ENCODE data around the gene EPO.

Gene EPO

DNA sequence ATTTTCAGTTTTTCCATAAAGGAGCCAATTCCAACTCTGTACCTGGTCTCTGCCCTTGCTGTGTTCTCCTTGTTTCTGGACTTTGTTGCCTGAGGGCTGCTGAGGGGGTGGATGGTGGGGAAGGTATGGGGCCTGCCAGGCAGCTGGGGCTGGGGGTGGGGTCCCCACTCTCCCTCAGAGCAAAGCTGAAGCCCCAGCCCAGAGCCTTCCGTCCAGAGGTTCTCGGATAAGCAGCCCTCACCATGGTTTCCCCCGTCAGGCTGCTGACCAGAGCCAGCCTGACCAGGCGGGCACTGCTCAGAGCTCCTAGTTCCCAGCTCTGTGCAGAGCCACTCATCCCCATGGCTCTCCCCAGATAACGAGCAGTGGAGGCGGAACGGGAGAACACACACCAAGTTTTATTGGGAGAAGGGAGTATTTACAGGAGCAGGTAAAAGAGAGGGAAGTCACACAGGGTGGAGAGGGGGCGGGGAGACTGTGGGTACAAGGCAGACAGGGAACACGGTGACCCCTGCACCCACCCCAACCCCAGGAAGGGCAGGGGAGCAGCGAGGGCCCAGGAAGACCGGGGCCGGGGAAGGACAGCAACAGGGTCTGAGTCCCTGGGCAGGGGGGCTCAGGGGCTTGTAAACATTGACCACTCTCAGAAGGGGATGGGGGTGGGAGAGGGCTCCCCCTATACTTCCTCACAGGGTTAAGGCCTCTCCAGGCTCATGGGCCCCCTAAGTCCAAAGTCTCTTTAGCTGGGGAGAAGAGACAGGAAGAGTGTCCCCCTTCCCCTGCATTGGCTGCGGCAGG is 40.9 kb upstream of the EPO start:
- TF ChIP-seq, protein P1, sequence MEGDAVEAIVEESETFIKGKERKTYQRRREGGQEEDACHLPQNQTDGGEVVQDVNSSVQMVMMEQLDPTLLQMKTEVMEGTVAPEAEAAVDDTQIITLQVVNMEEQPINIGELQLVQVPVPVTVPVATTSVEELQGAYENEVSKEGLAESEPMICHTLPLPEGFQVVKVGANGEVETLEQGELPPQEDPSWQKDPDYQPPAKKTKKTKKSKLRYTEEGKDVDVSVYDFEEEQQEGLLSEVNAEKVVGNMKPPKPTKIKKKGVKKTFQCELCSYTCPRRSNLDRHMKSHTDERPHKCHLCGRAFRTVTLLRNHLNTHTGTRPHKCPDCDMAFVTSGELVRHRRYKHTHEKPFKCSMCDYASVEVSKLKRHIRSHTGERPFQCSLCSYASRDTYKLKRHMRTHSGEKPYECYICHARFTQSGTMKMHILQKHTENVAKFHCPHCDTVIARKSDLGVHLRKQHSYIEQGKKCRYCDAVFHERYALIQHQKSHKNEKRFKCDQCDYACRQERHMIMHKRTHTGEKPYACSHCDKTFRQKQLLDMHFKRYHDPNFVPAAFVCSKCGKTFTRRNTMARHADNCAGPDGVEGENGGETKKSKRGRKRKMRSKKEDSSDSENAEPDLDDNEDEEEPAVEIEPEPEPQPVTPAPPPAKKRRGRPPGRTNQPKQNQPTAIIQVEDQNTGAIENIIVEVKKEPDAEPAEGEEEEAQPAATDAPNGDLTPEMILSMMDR (IDR thresholded peaks at IDR 0.05; ENCODE audit: extremely low read depth, insufficient read depth, missing control alignments): no peak
- DNase-seq (ENCODE audit: low spot score): peak; percentile 27
- in situ Hi-C loops (cut with MboI; ENCODE audit: low pct_unique_long_range_greater_than_20kb, low sequenced_read_pairs, unreplicated experiment): no loop called here

DNA sequence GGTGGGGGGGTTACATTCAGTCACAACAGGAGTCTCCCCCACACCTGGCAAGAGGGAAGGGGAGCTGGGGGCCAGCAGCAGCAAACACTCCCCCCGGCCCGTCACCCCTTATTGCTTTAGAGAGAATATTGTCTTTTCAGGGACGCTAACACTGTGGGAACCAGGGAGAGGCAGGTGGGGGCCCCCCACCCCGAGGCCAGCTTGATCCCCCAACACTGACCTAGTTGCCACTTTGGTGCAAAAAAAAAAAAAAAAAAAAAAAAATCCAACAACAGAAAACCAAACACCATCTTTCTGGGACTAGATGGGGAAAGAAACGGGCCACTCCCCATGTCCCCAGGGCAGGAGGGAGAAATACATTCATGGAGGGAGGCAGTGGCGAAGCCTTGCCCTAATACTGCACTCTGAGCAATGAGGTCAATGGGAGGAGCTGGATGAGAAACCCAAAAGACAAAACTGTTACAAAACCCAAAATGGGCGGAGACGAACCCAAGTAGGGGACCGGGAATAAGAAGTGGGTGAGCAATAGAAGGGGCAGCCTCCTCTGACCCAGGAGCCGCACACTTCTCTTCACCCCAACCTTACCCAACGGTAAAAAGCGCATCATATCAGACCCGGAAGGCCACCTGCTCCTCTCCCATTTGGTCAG is 40.2 kb upstream of the EPO start:
- in situ Hi-C loops (cut with MboI; ENCODE audit: low pct_unique_long_range_greater_than_20kb, low sequenced_read_pairs, unreplicated experiment): no loop called here
- peak; percentile 15 for DNase-seq (ENCODE audit: low spot score)
- TF ChIP-seq, protein P1 (IDR thresholded peaks at IDR 0.05; ENCODE audit: extremely low read depth, insufficient read depth, missing control alignments): no peak

DNA sequence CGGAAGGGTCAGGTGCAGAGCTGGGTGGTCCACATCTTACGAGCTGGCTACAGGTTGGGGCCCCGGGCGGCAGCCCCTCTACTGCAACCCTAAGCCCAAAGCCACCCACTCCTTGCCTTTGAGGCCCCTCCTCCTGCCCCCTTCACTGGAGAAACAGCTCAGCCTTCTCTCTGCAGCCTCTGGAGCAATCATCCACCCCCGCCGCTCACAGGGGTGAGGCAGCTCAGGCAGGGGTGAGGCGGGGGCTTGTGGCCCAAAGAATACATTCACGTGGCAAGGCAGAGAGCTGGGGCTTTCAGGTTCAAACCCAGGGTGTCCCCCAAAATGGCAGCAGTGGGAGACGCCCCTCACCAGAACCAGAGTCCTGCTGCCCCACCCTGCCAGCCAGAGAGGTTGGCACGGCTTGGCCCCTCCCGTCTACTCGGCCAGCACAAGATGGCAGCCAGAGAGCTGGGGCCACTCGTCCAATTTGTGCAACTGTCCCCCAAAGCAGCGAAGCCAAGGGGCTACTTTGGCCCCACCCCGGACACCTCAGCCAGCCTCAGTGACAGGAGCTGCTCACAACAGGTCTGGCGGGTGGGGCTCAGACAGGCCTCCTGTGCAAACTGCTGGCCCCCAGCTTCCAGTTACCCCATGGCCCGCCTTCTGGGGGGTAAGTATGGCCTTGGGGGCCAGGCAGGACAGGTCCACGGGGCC is 39.5 kb upstream of the EPO start:
- DNase-seq (ENCODE audit: low spot score): no peak
- in situ Hi-C loops (cut with MboI; ENCODE audit: low pct_unique_long_range_greater_than_20kb, low sequenced_read_pairs, unreplicated experiment): no loop called here
- TF ChIP-seq, protein P1 (IDR thresholded peaks at IDR 0.05; ENCODE audit: extremely low read depth, insufficient read depth, missing control alignments): no peak

DNA sequence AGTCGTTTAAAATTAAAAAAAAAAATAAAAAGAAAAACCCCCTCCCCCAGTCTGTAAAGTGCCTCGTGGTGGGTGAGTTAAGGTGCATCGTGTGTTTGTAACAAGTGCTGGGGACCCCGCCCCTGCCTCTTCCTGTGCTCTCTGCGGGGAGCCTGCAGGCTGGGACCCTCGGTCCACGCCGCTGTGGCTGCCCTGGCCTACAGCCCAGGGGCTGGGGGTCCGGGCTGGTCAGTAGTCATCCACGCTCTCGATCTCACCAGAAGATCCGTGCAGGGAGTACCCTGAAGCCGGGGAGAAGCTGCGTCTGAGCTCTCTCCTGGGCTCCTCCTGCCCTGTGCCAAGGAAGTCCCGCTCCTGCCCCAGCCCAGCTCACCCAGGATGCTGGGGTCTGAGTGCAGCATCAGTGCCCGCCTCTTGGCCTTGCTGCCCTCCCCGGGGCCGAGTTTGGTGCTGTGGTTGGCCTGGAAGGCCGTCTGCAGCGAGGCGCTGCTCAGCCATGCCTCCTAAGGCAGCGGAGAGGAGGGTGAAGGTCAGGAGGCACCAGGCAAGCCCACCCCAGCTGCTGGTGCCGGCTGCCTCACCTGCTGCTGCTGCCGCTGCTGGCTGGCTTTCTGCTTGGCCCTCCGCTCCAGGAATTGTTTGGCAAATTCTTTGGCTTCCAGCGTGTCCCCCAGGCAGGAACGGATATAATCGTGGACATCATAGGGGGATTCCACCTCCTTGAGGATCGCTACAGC is 38.6 kb upstream of the EPO start:
- TF ChIP-seq, protein P1 (IDR thresholded peaks at IDR 0.05; ENCODE audit: extremely low read depth, insufficient read depth, missing control alignments): no peak
- DNase-seq (ENCODE audit: low spot score): peak; percentile 27
- in situ Hi-C loops (cut with MboI; ENCODE audit: low pct_unique_long_range_greater_than_20kb, low sequenced_read_pairs, unreplicated experiment): no loop called here

DNA sequence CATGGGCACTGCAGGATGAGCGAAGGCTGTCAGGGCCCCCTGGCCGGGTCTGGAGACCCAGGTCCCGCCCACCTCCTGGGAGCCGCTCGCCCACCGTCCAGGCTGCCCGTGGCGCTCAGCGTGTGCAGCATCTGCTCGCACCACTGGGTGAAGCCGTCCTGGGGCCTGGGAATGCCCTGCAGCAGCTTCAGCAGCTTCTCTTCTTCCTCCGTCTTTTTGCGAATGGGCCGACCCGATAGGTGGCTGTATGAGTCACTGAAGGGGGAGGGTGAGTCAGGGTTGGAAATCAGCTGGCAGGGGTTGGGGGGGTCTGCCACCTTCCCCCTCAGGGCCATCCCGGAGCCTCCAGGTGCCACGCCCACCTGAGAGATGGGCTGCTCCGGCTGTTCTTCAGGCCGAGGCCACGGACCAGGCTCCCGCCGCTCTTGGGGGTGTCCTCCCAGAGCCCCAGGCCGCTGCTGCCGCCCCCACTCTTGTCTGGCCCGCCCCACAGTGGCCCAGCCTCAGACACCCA is 38.0 kb upstream of the EPO start:
- in situ Hi-C loops (cut with MboI; ENCODE audit: low pct_unique_long_range_greater_than_20kb, low sequenced_read_pairs, unreplicated experiment): no loop called here
- DNase-seq (ENCODE audit: low spot score): peak; percentile 23
- TF ChIP-seq, protein P1 (IDR thresholded peaks at IDR 0.05; ENCODE audit: extremely low read depth, insufficient read depth, missing control alignments): no peak

All from GM13977 (cell line).